ENCODE results near the gene AGBL1. TPM values are rescaled to one million over a fixed set of nuclear protein-coding genes. Genes with fewer than 3 reads are reported as not detected.
A peak's percentile ranks its signal among the peaks of the same experiment; 100 is the strongest.

AGBL1 gene
- total and polyA plus RNA-seq, 8 donors: under 0.01 to 0.18 TPM; not detected in 6

DNA sequence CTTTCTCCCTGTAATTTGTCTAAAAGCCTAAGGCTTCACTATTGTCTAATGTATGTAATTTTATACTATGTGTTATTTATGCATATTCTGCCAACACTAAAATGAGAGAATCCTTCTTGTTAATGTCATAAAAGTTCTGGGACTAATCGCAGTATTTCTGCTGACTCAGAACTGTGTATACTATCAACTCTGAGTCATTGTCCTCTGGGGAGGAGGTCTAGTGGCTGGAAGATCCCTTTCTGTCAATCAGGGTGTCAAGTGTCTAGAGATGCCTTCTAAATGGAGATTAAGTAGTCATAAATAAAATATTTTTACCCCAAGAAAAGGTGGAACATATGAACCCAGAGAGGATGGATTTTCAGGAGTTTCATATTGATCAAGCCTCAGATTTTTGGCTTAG, 473.4 kb downstream of the AGBL1 start:
- no peak overlapping the region for H3K27ac ChIP-seq
- peaks cover 0 to 4% (median 0%) of the 10 kb centered on the region in 4 donors for H3K4me1 ChIP-seq
- intact Hi-C loops (cut with DNase I; ENCODE audit: low total_unique reads): no loop called here
- H3K27me3 ChIP-seq: no peaks in the 10 kb centered on the region
- no peaks in the 10 kb centered on the region for H3K36me3 ChIP-seq
- DNase-seq: no peak
- WGBS, 5 donors: 50 to 82% (median 71%) methylated on average over 1 of the region's 1 CpG
- no peaks in the 10 kb centered on the region for H3K9me3 ChIP-seq
- TF ChIP-seq, protein P1, sequence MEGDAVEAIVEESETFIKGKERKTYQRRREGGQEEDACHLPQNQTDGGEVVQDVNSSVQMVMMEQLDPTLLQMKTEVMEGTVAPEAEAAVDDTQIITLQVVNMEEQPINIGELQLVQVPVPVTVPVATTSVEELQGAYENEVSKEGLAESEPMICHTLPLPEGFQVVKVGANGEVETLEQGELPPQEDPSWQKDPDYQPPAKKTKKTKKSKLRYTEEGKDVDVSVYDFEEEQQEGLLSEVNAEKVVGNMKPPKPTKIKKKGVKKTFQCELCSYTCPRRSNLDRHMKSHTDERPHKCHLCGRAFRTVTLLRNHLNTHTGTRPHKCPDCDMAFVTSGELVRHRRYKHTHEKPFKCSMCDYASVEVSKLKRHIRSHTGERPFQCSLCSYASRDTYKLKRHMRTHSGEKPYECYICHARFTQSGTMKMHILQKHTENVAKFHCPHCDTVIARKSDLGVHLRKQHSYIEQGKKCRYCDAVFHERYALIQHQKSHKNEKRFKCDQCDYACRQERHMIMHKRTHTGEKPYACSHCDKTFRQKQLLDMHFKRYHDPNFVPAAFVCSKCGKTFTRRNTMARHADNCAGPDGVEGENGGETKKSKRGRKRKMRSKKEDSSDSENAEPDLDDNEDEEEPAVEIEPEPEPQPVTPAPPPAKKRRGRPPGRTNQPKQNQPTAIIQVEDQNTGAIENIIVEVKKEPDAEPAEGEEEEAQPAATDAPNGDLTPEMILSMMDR (IDR thresholded peaks at IDR 0.05): no peak
- TF ChIP-seq EP300 (IDR thresholded peaks at IDR 0.05): no peak
- no peak for TF ChIP-seq POLR2AphosphoS5 (IDR thresholded peaks at IDR 0.05)
- H3K4me3 ChIP-seq: no peak overlapping the region

DNA sequence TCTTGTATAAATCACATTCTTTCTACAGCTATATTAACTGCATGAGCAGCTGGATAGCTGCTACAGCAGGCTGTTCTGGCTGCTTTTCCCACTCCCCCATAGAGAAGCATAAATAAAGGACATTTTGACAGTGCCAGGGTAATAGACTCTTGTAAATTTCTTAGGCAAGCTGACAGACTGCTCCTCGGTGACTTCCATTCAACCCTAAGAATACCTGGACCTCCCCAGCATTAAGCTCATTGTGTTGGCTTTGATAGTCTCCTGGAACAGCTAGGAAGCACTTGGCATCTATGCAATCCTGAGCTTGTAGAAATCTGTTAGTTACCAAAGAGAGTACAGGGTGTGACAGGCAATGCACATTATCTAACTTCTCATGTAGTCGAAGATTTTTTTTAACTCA, 475.4 kb downstream of the AGBL1 start:
- H3K27ac ChIP-seq: no peak overlapping the region
- TF ChIP-seq, protein P1 (IDR thresholded peaks at IDR 0.05): no peak
- no peak for TF ChIP-seq POLR2AphosphoS5 (IDR thresholded peaks at IDR 0.05)
- TF ChIP-seq POLR2A (IDR thresholded peaks at IDR 0.05): no peak
- TF ChIP-seq EP300 (IDR thresholded peaks at IDR 0.05): no peak
- DNase-seq: peak in 1 of 2 donors; percentile 56
- no peak overlapping the region for H3K4me3 ChIP-seq
- WGBS, 5 donors: 40 to 55% (median 51%) methylated on average over 2 of the region's 2 CpGs
- H3K9me3 ChIP-seq: no peaks in the 10 kb centered on the region
- intact Hi-C loops (cut with DNase I; ENCODE audit: low total_unique reads): no loop called here
- H3K36me3 ChIP-seq: no peaks in the 10 kb centered on the region
- no peaks in the 10 kb centered on the region for H3K27me3 ChIP-seq
- H3K4me1 ChIP-seq: peaks cover 0 to 4% (median 0%) of the 10 kb centered on the region in 4 donors

DNA sequence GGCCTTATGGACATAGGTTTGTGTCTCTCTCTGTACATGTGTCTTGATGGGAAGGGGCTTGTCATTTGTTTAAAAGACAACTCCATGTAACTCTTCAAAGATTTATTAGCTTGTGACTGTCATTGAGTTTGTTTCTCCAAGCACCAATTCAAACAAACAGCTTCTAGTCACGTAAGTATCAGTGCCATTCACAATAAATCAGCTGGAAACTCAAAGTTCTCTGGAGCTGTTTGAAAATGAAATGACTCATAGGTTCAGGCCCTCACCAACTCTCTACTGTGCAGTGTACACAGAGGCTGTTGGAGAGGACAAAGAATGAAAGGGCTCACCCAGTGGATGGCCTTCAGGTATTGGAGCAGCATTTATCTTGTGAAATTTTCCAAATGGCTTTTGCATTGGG, 476.3 kb downstream of the AGBL1 start:
- Histone ChIP-seq H3K36me3 (no peaks in the 10 kb centered on the region), H3K9me3 (no peaks in the 10 kb centered on the region), H3K27me3 (no peaks in the 10 kb centered on the region), H3K4me3 (no peak overlapping the region), H3K4me1 (peaks cover 0 to 4% (median 0%) of the 10 kb centered on the region in 4 donors), H3K27ac (no peak overlapping the region)
- TF ChIP-seq POLR2AphosphoS5 (IDR thresholded peaks at IDR 0.05) (no peak), EP300 (IDR thresholded peaks at IDR 0.05) (no peak), POLR2A (IDR thresholded peaks at IDR 0.05) (no peak)
- TF ChIP-seq, protein P1 (IDR thresholded peaks at IDR 0.05): no peak
- intact Hi-C loops (cut with DNase I; ENCODE audit: low total_unique reads): no loop called here
- DNase-seq: peak in 1 of 2 donors; percentile 31
- WGBS, 5 donors: 10 to 32% (median 21%) methylated on average over 1 of the region's 1 CpG

- intact Hi-C loops (cut with DNase I; ENCODE audit: low total_unique reads): no loop called here
- no peak for DNase-seq
- TF ChIP-seq POLR2AphosphoS5 (IDR thresholded peaks at IDR 0.05) (no peak), EP300 (IDR thresholded peaks at IDR 0.05) (no peak), POLR2A (IDR thresholded peaks at IDR 0.05) (no peak)
- TF ChIP-seq, protein P1 (IDR thresholded peaks at IDR 0.05): no peak
- H3K4me1 ChIP-seq: peaks cover 0 to 4% (median 0%) of the 10 kb centered on the region in 4 donors
- no peaks in the 10 kb centered on the region for H3K36me3 ChIP-seq
- no peak overlapping the region for H3K4me3 ChIP-seq
- H3K9me3 ChIP-seq: no peaks in the 10 kb centered on the region
- no peak overlapping the region for H3K27ac ChIP-seq
- H3K27me3 ChIP-seq: no peaks in the 10 kb centered on the region
- WGBS, 5 donors: 70 to 85% (median 79%) methylated on average over 3 of the region's 3 CpGs
Observed at GRCh38 chr15:86556396-86557017, 476.8 kb downstream of the AGBL1 start.
